Natural killer cell (primary cell): Measurements from ENCODE around the gene CES1. TPM values are rescaled to one million over a fixed set of nuclear protein-coding genes. Genes with fewer than 3 reads are reported as not detected.
"Not testable (repeated sequence)": the region's sequence is repeated elsewhere in the genome, so short reads cannot be mapped to it uniquely, and the experiment has no call there.

Experiments used
- ATAC-seq, 3 donors: fragments of 150-1000 bp in 2 of 3; fragments of 200-7000 bp in 1 of 3; cut with Tn5 transposase; 1 replicate in 1 of 3; 2 replicates in 2 of 3; pipeline ENCODE4 v1.10.0; 2021; ENCODE audit warnings: mild to moderate bottlenecking in 2 of 3, moderate library complexity in 2 of 3
- DNase-seq, 2 donors: peaks; one replicate each; pipeline versions ENCODE4 v3.0.0 to v3.0.0-alpha.2; 2013 to 2021; ENCODE audit warnings: mixed read lengths in 1 of 2
- H3K27ac ChIP-seq: one replicate; pipeline ENCODE4 v1.5.1; 2013; ENCODE audit warnings: mild to moderate bottlenecking, low read length
- H3K27me3 ChIP-seq: one replicate; pipeline ENCODE4 v1.6.1; 2013; ENCODE audit warnings: low read length; ENCODE audit not compliant: control insufficient read depth, insufficient read depth
- H3K36me3 ChIP-seq: one replicate; pipeline ENCODE4 v1.6.1; 2013; ENCODE audit warnings: low read length; ENCODE audit not compliant: control insufficient read depth, insufficient read depth
- H3K4me1 ChIP-seq: one replicate; pipeline ENCODE4 v1.6.1; 2013; ENCODE audit warnings: low read length; ENCODE audit not compliant: control insufficient read depth, insufficient read depth
- H3K4me3 ChIP-seq: one replicate; pipeline ENCODE4 v1.5.1; 2013; ENCODE audit warnings: low read length
- H3K9me3 ChIP-seq: one replicate; pipeline ENCODE4 v1.6.1; 2013; ENCODE audit warnings: low read length; ENCODE audit not compliant: control insufficient read depth, insufficient read depth
- H3K27ac Mint-ChIP-seq, 2 donors: one replicate each; pipeline ENCODE4 v1.8.0; 2022; ENCODE audit warnings: mild to moderate bottlenecking in 2 of 2, mixed read lengths in 2 of 2, moderate library complexity in 1 of 2
- H3K27me3 Mint-ChIP-seq, 2 donors: one replicate each; pipeline ENCODE4 v1.8.0; 2022; ENCODE audit warnings: low read depth in 2 of 2, mixed read lengths in 2 of 2
- H3K36me3 Mint-ChIP-seq: one replicate; pipeline ENCODE4 v1.8.0; 2022; ENCODE audit warnings: mixed read lengths
- H3K4me1 Mint-ChIP-seq, 2 donors: one replicate each; pipeline ENCODE4 v1.8.0; 2022; ENCODE audit warnings: mixed read lengths in 2 of 2
- H3K4me3 Mint-ChIP-seq: one replicate; pipeline ENCODE4 v1.8.0; 2022; ENCODE audit warnings: mild to moderate bottlenecking, moderate library complexity, mixed read lengths
- H3K9me3 Mint-ChIP-seq, 2 donors: one replicate each; pipeline ENCODE4 v1.8.0; 2022; ENCODE audit warnings: mixed read lengths in 2 of 2
- CTCF ChIP-seq: fragments of 200-600 bp; IDR thresholded peaks from one replicate; pipeline ENCODE4 v1.8.0; 2022; ENCODE audit warnings: antibody characterized with exemption
- WGBS: methylation state at CpG from one replicate; pipeline ENCODE4 v1.1.7; 2013; ENCODE audit warnings: missing lambda C conversion rate; ENCODE audit not compliant: insufficient coverage; 5-methylcytosine and 5-hydroxymethylcytosine counted together
- intact Hi-C: fragments of 100-400 bp; cut with micrococcal nuclease; formaldehyde crosslinking; loops from one replicate; pipeline ENCODE4 v1.14.2; 2022
- total RNA-seq, 4 donors: library from RNA; stranded (reverse); fragments of 120-200 nt in 1 of 4; gene quantifications; one replicate each; pipeline versions ENCODE4 v1.2.3 to v1.2.4, GENCODE V29; 2013 to 2022

CES1 gene
- total RNA-seq, 3 donors from 2014 or later (not counting 1 experiment from before 2014, with no cell fraction given): 1.4 to 3.4 (median 1.7) TPM

GRCh38 chr16:55765161-55765560 is 67.7 kb downstream of the CES1 start:
- DNase-seq (no peak), ATAC-seq (no peak)
- 58% methylated on average over 3 of the region's 3 CpGs for WGBS
- intact Hi-C loops: loop anchor here (1.0 kb wide), 1 partner anchor 63 kb away; no protein-coding TSS in a partner anchor
- no peaks in the 10 kb centered on the region for H3K9me3 Mint-ChIP-seq
- no peak overlapping the region for H3K27ac Mint-ChIP-seq
- Histone ChIP-seq H3K27ac (no peak overlapping the region), H3K9me3 (no peaks in the 10 kb centered on the region), H3K36me3 (no peaks in the 10 kb centered on the region), H3K27me3 (no peaks in the 10 kb centered on the region), H3K4me1 (no peaks in the 10 kb centered on the region), H3K4me3 (no peak overlapping the region)
- H3K36me3 Mint-ChIP-seq: no peaks in the 10 kb centered on the region
- TF ChIP-seq CTCF: no peak
- H3K4me3 Mint-ChIP-seq: no peak overlapping the region
- no peaks in the 10 kb centered on the region for H3K4me1 Mint-ChIP-seq
- peaks cover 0 to 16% of the 10 kb centered on the region in 2 donors for H3K27me3 Mint-ChIP-seq

- H3K4me3 ChIP-seq: no peak overlapping the region
- WGBS: 58% methylated on average over 30 of the region's 30 CpGs
- H3K9me3 Mint-ChIP-seq: no peaks in the 10 kb centered on the region
- intact Hi-C loops: no loop called here
- no peak overlapping the region for H3K27ac Mint-ChIP-seq
- ATAC-seq: no peak
- H3K9me3 ChIP-seq: no peaks in the 10 kb centered on the region
- H3K4me3 Mint-ChIP-seq: no peak overlapping the region
- peaks cover 14 to 23% of the 10 kb centered on the region in 2 donors for H3K27me3 Mint-ChIP-seq
- H3K27me3 ChIP-seq: no peaks in the 10 kb centered on the region
- no peaks in the 10 kb centered on the region for H3K36me3 ChIP-seq
- DNase-seq: no peak
- no peak for TF ChIP-seq CTCF
- H3K4me1 ChIP-seq: no peaks in the 10 kb centered on the region
- H3K36me3 Mint-ChIP-seq: no peaks in the 10 kb centered on the region
- H3K27ac ChIP-seq: no peak overlapping the region
- H3K4me1 Mint-ChIP-seq: no peaks in the 10 kb centered on the region
Measured at GRCh38 chr16:55760310-55761001, 72.4 kb downstream of the CES1 start.

GRCh38 chr16:55759965-55760309 is 73.0 kb downstream of the CES1 start:
- H3K27ac ChIP-seq, H3K36me3 ChIP-seq, H3K36me3 Mint-ChIP-seq, H3K27ac Mint-ChIP-seq, H3K9me3 Mint-ChIP-seq, H3K4me1 Mint-ChIP-seq, intact Hi-C loops, H3K27me3 ChIP-seq, H3K4me3 ChIP-seq, DNase-seq, ATAC-seq, H3K4me1 ChIP-seq, H3K4me3 Mint-ChIP-seq, H3K9me3 ChIP-seq: not testable (repeated sequence)
- peaks cover 14 to 23% of the 10 kb centered on the region in 2 donors for H3K27me3 Mint-ChIP-seq
- 81% methylated on average over 3 of the region's 3 CpGs for WGBS

- H3K4me1 ChIP-seq: peaks cover 13% of the 10 kb centered on the region
- H3K9me3 ChIP-seq, H3K27me3 ChIP-seq, H3K36me3 ChIP-seq, H3K4me3 ChIP-seq, H3K36me3 Mint-ChIP-seq, H3K27ac Mint-ChIP-seq, intact Hi-C loops, ATAC-seq, H3K4me3 Mint-ChIP-seq, H3K27ac ChIP-seq, H3K9me3 Mint-ChIP-seq, DNase-seq: not testable (repeated sequence)
- Mint-ChIP-seq H3K4me1 (peaks cover 17 to 20% of the 10 kb centered on the region in 2 donors), H3K27me3 (peaks cover 14 to 22% of the 10 kb centered on the region in 2 donors)
- WGBS: 59% methylated on average over 5 of the region's 6 CpGs
Measured at GRCh38 chr16:55757595-55758527, 75.0 kb downstream of the CES1 start.
